HepG2 (cell line): ENCODE data around the gene SLC6A6. TPM values are rescaled to one million over a fixed set of nuclear protein-coding genes. Genes with fewer than 3 reads are reported as not detected.

Experiments used
- CBFB ChIP-seq: sonication (generic); formaldehyde crosslinking; IDR thresholded peaks from 2 replicates; pipeline ENCODE4 v1.4.0; 2020; ENCODE audit warnings: missing genetic modification reagents
- CENPT ChIP-seq: sonication (generic); formaldehyde crosslinking; IDR thresholded peaks from 2 replicates; pipeline ENCODE4 v1.8.0; 2022; ENCODE audit warnings: low read depth, mild to moderate bottlenecking, moderate library complexity, missing genetic modification reagents
- GATA4 ChIP-seq: sonication (generic); IDR thresholded peaks from 2 replicates; pipeline ENCODE4 v1.6.1; 2016; ENCODE audit warnings: antibody characterized with exemption, low read depth, borderline replicate concordance
- IRX3 ChIP-seq: sonication (generic); formaldehyde crosslinking; IDR thresholded peaks from 2 replicates; pipeline ENCODE4 v1.8.1; 2023; ENCODE audit warnings: mild to moderate bottlenecking, low read depth, missing genetic modification reagents, borderline replicate concordance
- JARID2 ChIP-seq: sonication (generic); formaldehyde crosslinking; IDR thresholded peaks from 2 replicates; pipeline ENCODE4 v1.8.1; 2023; ENCODE audit warnings: missing genetic modification reagents, inconsistent platforms; ENCODE audit not compliant: insufficient replicate concordance
- RBAK ChIP-seq: sonication (generic); formaldehyde crosslinking; IDR thresholded peaks from 2 replicates; pipeline ENCODE4 v1.5.1; 2020; ENCODE audit warnings: mild to moderate bottlenecking, missing genetic modification reagents
- REXO4 ChIP-seq: sonication (generic); formaldehyde crosslinking; IDR thresholded peaks from 2 replicates; pipeline ENCODE4 v1.8.0; 2022; ENCODE audit warnings: missing genetic modification reagents, mild to moderate bottlenecking, borderline replicate concordance
- SUZ12 ChIP-seq: fragments of 150-350 bp; IDR thresholded peaks from 2 replicates; pipeline ENCODE4 v1.6.1; 2014; ENCODE audit warnings: low read depth, low read length
- YY1 ChIP-seq: IDR thresholded peaks from 2 replicates; pipeline ENCODE4 v1.6.1; 2011; ENCODE audit warnings: low read length, low read depth, moderate library complexity, mild to moderate bottlenecking; ENCODE audit not compliant: insufficient read depth, insufficient replicate concordance
- ZMYM3 ChIP-seq: sonication (generic); formaldehyde crosslinking; IDR thresholded peaks from 2 replicates; pipeline ENCODE4 v1.5.1; 2020; ENCODE audit warnings: mild to moderate bottlenecking, missing genetic modification reagents
- ZNF143 ChIP-seq: sonication (generic); formaldehyde crosslinking; IDR thresholded peaks from 2 replicates; pipeline ENCODE4 v1.4.0; 2020; ENCODE audit warnings: missing genetic modification reagents
- ZNF367 ChIP-seq: sonication (generic); formaldehyde crosslinking; IDR thresholded peaks from 2 replicates; pipeline ENCODE4 v1.4.0; 2020; ENCODE audit warnings: missing genetic modification reagents, borderline replicate concordance
- ZNF558 ChIP-seq: sonication (generic); formaldehyde crosslinking; IDR thresholded peaks from 2 replicates; pipeline ENCODE4 v1.9.0; 2022; ENCODE audit warnings: mild to moderate bottlenecking, missing genetic modification reagents, borderline replicate concordance
- ZNF644 ChIP-seq: IDR thresholded peaks from 2 replicates; pipeline ENCODE4 v1.6.1; 2016; ENCODE audit warnings: low read depth
- polyA plus RNA-seq, 8 experiments: library from polyadenylated mRNA; depleted of rRNA in 3 of 8; stranded (reverse) in 7 of 8; unstranded in 1 of 8; fragments of >200 nt; fragmentation: Illumina TruSeq in 4 of 8; extraction: Trizol in 4 of 8; gene quantifications; 2 replicates each; pipeline versions ENCODE4 v1.2.1 to v1.2.3, GENCODE V29; 2011 to 2016; ENCODE audit warnings: low read depth in 4 of 8, missing spikeins in 1 of 8, mixed read lengths in 1 of 8; ENCODE audit not compliant: insufficient read depth in 1 of 8
- total RNA-seq, 5 experiments: library from RNA; depleted of rRNA; stranded (reverse); fragments of >200 nt; fragmentation: Illumina TruSeq; extraction: Trizol; gene quantifications; 2 replicates each; pipeline ENCODE4 v1.2.3, GENCODE V29; 2016; ENCODE audit warnings: low read depth in 1 of 5
- TF ChIP-seq, protein P1 (sequence below): sonication (generic); formaldehyde crosslinking; IDR thresholded peaks from 2 replicates; pipeline ENCODE4 v1.4.0; 2020; ENCODE audit warnings: mild to moderate bottlenecking, low read depth, missing genetic modification reagents
- TF ChIP-seq, protein P2 (sequence below): sonication (generic); formaldehyde crosslinking; IDR thresholded peaks from 2 replicates; pipeline ENCODE4 v1.8.0; 2022; ENCODE audit warnings: mild to moderate bottlenecking, missing genetic modification reagents; ENCODE audit not compliant: insufficient replicate concordance
- TF ChIP-seq, protein P3 (sequence below): sonication (generic); IDR thresholded peaks from 2 replicates; pipeline ENCODE4 v1.6.1; 2016; ENCODE audit warnings: low read depth, borderline replicate concordance
- TF ChIP-seq, protein P4 (sequence below): sonication (generic); formaldehyde crosslinking; IDR thresholded peaks from 2 replicates; pipeline ENCODE4 v1.4.0; 2020; ENCODE audit warnings: missing genetic modification reagents
- TF ChIP-seq, protein P5 (sequence below): IDR thresholded peaks from 2 replicates; pipeline ENCODE4 v1.6.1; 2016; ENCODE audit warnings: control low read depth
- TF ChIP-seq, protein P6 (sequence below): sonication (generic); formaldehyde crosslinking; conservative IDR thresholded peaks from 2 replicates; pipeline ENCODE4 v1.4.0; 2020; ENCODE audit warnings: missing genetic modification reagents
- TF ChIP-seq, protein P7 (sequence below): sonication (generic); formaldehyde crosslinking; conservative IDR thresholded peaks from 2 replicates; pipeline ENCODE4 v1.4.0; 2020; ENCODE audit warnings: missing genetic modification reagents

The SLC6A6 gene
- total and polyA plus RNA-seq, 2 of the 13 experiments (the other 11 are each of a cell fraction or from before 2014, with no cell fraction given): 14.1 to 20.7 TPM

DNA sequence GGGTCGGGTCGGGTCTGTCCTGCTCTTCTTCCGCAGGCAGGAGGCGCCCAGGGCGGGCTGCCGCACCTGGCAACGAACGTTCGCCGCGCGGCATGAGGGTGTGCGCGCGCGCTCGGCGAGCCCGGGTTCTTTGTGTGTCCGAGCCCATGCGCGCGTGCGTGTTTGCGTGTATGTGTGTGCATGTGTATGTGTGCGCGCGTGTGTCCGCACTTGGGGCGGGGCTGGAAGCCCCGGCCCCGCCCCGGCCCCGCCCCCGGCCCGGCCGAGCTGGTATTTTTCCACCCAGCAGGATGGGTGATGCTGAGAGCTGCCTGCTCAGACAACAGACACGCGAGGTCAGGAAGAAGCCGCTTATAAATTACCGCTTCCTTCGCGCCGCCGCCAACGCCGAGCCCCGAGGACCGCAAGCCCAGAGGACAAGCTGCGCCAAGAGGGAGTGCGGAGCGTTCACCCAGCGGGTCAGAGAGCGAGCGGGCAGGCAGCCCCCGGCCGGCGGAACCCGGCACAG lies at the start of gene SLC6A6 (continued):
- TF ChIP-seq, protein P1, sequence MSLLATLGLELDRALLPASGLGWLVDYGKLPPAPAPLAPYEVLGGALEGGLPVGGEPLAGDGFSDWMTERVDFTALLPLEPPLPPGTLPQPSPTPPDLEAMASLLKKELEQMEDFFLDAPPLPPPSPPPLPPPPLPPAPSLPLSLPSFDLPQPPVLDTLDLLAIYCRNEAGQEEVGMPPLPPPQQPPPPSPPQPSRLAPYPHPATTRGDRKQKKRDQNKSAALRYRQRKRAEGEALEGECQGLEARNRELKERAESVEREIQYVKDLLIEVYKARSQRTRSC (CRISPR knock-in tag): no peak
- TF ChIP-seq, protein P2, sequence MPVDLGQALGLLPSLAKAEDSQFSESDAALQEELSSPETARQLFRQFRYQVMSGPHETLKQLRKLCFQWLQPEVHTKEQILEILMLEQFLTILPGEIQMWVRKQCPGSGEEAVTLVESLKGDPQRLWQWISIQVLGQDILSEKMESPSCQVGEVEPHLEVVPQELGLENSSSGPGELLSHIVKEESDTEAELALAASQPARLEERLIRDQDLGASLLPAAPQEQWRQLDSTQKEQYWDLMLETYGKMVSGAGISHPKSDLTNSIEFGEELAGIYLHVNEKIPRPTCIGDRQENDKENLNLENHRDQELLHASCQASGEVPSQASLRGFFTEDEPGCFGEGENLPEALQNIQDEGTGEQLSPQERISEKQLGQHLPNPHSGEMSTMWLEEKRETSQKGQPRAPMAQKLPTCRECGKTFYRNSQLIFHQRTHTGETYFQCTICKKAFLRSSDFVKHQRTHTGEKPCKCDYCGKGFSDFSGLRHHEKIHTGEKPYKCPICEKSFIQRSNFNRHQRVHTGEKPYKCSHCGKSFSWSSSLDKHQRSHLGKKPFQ (CRISPR knock-in tag): peak; percentile 96
- TF ChIP-seq, protein P3, sequence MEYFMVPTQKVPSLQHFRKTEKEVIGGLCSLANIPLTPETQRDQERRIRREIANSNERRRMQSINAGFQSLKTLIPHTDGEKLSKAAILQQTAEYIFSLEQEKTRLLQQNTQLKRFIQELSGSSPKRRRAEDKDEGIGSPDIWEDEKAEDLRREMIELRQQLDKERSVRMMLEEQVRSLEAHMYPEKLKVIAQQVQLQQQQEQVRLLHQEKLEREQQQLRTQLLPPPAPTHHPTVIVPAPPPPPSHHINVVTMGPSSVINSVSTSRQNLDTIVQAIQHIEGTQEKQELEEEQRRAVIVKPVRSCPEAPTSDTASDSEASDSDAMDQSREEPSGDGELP: no peak
- no peak for TF ChIP-seq CENPT (CRISPR knock-in tag)
- TF ChIP-seq, protein P4, sequence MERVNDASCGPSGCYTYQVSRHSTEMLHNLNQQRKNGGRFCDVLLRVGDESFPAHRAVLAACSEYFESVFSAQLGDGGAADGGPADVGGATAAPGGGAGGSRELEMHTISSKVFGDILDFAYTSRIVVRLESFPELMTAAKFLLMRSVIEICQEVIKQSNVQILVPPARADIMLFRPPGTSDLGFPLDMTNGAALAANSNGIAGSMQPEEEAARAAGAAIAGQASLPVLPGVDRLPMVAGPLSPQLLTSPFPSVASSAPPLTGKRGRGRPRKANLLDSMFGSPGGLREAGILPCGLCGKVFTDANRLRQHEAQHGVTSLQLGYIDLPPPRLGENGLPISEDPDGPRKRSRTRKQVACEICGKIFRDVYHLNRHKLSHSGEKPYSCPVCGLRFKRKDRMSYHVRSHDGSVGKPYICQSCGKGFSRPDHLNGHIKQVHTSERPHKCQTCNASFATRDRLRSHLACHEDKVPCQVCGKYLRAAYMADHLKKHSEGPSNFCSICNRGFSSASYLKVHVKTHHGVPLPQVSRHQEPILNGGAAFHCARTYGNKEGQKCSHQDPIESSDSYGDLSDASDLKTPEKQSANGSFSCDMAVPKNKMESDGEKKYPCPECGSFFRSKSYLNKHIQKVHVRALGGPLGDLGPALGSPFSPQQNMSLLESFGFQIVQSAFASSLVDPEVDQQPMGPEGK (CRISPR knock-in tag): peak; percentile 37; the same call in 1 of the 2 replicates
- TF ChIP-seq IRX3: no peak
- no peak for TF ChIP-seq RBAK (CRISPR knock-in tag)
- TF ChIP-seq, protein P5, sequence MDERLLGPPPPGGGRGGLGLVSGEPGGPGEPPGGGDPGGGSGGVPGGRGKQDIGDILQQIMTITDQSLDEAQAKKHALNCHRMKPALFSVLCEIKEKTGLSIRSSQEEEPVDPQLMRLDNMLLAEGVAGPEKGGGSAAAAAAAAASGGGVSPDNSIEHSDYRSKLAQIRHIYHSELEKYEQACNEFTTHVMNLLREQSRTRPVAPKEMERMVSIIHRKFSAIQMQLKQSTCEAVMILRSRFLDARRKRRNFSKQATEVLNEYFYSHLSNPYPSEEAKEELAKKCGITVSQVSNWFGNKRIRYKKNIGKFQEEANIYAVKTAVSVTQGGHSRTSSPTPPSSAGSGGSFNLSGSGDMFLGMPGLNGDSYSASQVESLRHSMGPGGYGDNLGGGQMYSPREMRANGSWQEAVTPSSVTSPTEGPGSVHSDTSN (CRISPR knock-in tag): no peak
- peak; percentile 34 for TF ChIP-seq JARID2 (CRISPR knock-in tag)
- TF ChIP-seq CBFB: no peak
- TF ChIP-seq, protein P6, sequence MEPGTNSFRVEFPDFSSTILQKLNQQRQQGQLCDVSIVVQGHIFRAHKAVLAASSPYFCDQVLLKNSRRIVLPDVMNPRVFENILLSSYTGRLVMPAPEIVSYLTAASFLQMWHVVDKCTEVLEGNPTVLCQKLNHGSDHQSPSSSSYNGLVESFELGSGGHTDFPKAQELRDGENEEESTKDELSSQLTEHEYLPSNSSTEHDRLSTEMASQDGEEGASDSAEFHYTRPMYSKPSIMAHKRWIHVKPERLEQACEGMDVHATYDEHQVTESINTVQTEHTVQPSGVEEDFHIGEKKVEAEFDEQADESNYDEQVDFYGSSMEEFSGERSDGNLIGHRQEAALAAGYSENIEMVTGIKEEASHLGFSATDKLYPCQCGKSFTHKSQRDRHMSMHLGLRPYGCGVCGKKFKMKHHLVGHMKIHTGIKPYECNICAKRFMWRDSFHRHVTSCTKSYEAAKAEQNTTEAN (CRISPR knock-in tag): peak; percentile 99
- TF ChIP-seq ZNF558: no peak
- TF ChIP-seq ZNF367: no peak
- TF ChIP-seq REXO4 (CRISPR knock-in tag): no peak
- TF ChIP-seq GATA4: no peak
- TF ChIP-seq, protein P7, sequence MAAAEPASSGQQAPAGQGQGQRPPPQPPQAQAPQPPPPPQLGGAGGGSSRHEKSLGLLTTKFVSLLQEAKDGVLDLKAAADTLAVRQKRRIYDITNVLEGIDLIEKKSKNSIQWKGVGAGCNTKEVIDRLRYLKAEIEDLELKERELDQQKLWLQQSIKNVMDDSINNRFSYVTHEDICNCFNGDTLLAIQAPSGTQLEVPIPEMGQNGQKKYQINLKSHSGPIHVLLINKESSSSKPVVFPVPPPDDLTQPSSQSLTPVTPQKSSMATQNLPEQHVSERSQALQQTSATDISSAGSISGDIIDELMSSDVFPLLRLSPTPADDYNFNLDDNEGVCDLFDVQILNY: no peak
- no peak for TF ChIP-seq ZNF644 (CRISPR knock-in tag)
- peak; percentile 27; the same call in 1 of the 2 replicates for TF ChIP-seq ZMYM3 (CRISPR knock-in tag)
- peak; percentile 54; the same call in 1 of the 2 replicates for TF ChIP-seq ZNF143 (CRISPR knock-in tag)
- no peak for TF ChIP-seq SUZ12
- TF ChIP-seq YY1: no peak
